SK-N-SH (cell line): ENCODE data around the gene NR2F6. TPM values are rescaled to one million over a fixed set of nuclear protein-coding genes. Genes with fewer than 3 reads are reported as not detected.
A peak's percentile ranks its signal among the peaks of the same experiment; 100 is the strongest.

Experiments
- CTCF ChIA-PET: fragments of 300-600, 350-600 bp; formaldehyde crosslinking; extraction: SDS; loops from one replicate; lab custom pipeline; 2021; lab: Yijun Ruan, JAX
- POLR2A ChIA-PET: fragments of 350-600 bp; sonication (Branson Sonifier 250); formaldehyde crosslinking; extraction: SDS; loops from one replicate; lab custom pipeline; 2020; ENCODE audit warnings: antibody characterized with exemption, inconsistent platforms; lab: Yijun Ruan, JAX
- DNase-seq: peaks from one replicate; pipeline ENCODE4 v3.0.0; 2012
- H2AFZ ChIP-seq: fragments of 200-600 bp; sonication (generic); 2 replicates; pipeline ENCODE4 v1.8.1; 2016; ENCODE audit warnings: antibody characterized with exemption, mild to moderate bottlenecking, low read depth
- H3F3A ChIP-seq: fragments of 200-600 bp; sonication (generic); replicated peaks from 2 replicates; pipeline ENCODE3; 2016; ENCODE audit warnings: antibody characterized with exemption, mild to moderate bottlenecking; ENCODE audit not compliant: insufficient read depth
- H3K27ac ChIP-seq, 2 experiments: fragments of 200-500 bp in 1 of 2; fragments of 200-600 bp in 1 of 2; sonication (Bioruptor generic) in 1 of 2; sonication (generic), shearing (Covaris generic) in 1 of 2; 2 replicates each; pipeline versions ENCODE4 v1.5.1 to v1.6.1; 2014 to 2016; ENCODE audit warnings: low read depth in 2 of 2, inconsistent platforms in 1 of 2, low read length in 1 of 2, mild to moderate bottlenecking in 1 of 2, mixed read lengths in 1 of 2
- H3K27me3 ChIP-seq: fragments of 200-600 bp; sonication (generic), shearing (Covaris generic); 2 replicates; pipeline ENCODE4 v1.6.1; 2016; ENCODE audit warnings: mixed run types; ENCODE audit not compliant: insufficient read depth
- H3K36me3 ChIP-seq, 2 experiments: fragments of 200-500 bp in 1 of 2; fragments of 200-600 bp in 1 of 2; sonication (Bioruptor generic) in 1 of 2; sonication (generic) in 1 of 2; replicated peaks in 1 of 2; 2 replicates each; pipeline versions ENCODE3 to v1.5.1; 2014 to 2016; ENCODE audit warnings: low read length in 1 of 2, mild to moderate bottlenecking in 1 of 2; ENCODE audit not compliant: insufficient read depth in 2 of 2, control insufficient read depth in 1 of 2
- H3K4me1 ChIP-seq, 2 experiments: fragments of 200-500 bp in 1 of 2; fragments of 200-600 bp in 1 of 2; sonication (Bioruptor generic) in 1 of 2; sonication (generic), shearing (Covaris generic) in 1 of 2; 2 replicates each; pipeline versions ENCODE4 v1.5.1 to v1.6.1; 2014 to 2016; ENCODE audit warnings: low read depth in 1 of 2, low read length in 1 of 2, mixed run types in 1 of 2; ENCODE audit not compliant: insufficient read depth in 2 of 2, control insufficient read depth in 1 of 2
- H3K4me2 ChIP-seq: fragments of 200-600 bp; sonication (generic), shearing (Covaris generic); 2 replicates; pipeline ENCODE4 v1.6.1; 2017; ENCODE audit warnings: mixed run types
- H3K4me3 ChIP-seq, 2 experiments: fragments of 200-500 bp in 1 of 2; fragments of 200-600 bp in 1 of 2; sonication (Bioruptor generic) in 1 of 2; sonication (generic), shearing (Covaris generic) in 1 of 2; 2 replicates each; pipeline versions ENCODE4 v1.5.1 to v1.8.1; 2014 to 2016; ENCODE audit warnings: low read depth in 2 of 2, inconsistent platforms in 1 of 2, low read length in 1 of 2, mild to moderate bottlenecking in 1 of 2, mixed read lengths in 1 of 2, moderate library complexity in 1 of 2
- H3K79me2 ChIP-seq: fragments of 200-600 bp; sonication (generic); 2 replicates; pipeline ENCODE4 v1.8.1; 2017; ENCODE audit warnings: mild to moderate bottlenecking; ENCODE audit not compliant: insufficient read depth
- H3K9ac ChIP-seq: fragments of 200-600 bp; sonication (generic); 2 replicates; pipeline ENCODE4 v1.6.1; 2017; ENCODE audit warnings: mixed run types
- H3K9me2 ChIP-seq: fragments of 200-600 bp; sonication (generic); 2 replicates; pipeline ENCODE4 v1.6.1; 2017; ENCODE audit warnings: mixed run types
- H3K9me3 ChIP-seq: fragments of 200-600 bp; sonication (generic); 2 replicates; pipeline ENCODE4 v1.6.1; 2017; ENCODE audit warnings: mixed run types, mild to moderate bottlenecking, moderate library complexity
- H4K20me1 ChIP-seq: fragments of 200-600 bp; sonication (generic); 2 replicates; pipeline ENCODE4 v1.6.1; 2017; ENCODE audit warnings: mild to moderate bottlenecking, mixed run types; ENCODE audit not compliant: insufficient read depth
- CHD2 ChIP-seq: fragments of 150-350 bp; IDR thresholded peaks from 2 replicates; pipeline ENCODE4 v1.6.1; 2018; ENCODE audit warnings: low read length; ENCODE audit not compliant: partially characterized antibody
- ELF1 ChIP-seq: IDR thresholded peaks from 2 replicates; pipeline ENCODE4 v1.4.0; 2012
- GATA2 ChIP-seq: sonication (generic); formaldehyde crosslinking; IDR thresholded peaks from 2 replicates; pipeline ENCODE4 v1.5.0; 2020; ENCODE audit warnings: mild to moderate bottlenecking, missing genetic modification reagents
- MXI1 ChIP-seq: IDR thresholded peaks from 2 replicates; pipeline ENCODE4 v1.6.1; 2012; ENCODE audit warnings: mild to moderate bottlenecking, low read depth, low read length, improper control_type of control experiment
- NFIC ChIP-seq: IDR thresholded peaks from 2 replicates; pipeline ENCODE4 v1.4.0; 2012; ENCODE audit warnings: borderline replicate concordance
- RAD21 ChIP-seq: IDR thresholded peaks from 2 replicates; pipeline ENCODE4 v1.6.1; 2012; ENCODE audit warnings: mild to moderate bottlenecking, low read length
- RFX5 ChIP-seq: IDR thresholded peaks from 2 replicates; pipeline ENCODE4 v1.6.1; 2012; ENCODE audit warnings: mild to moderate bottlenecking, improper control_type of control experiment, low read length
- SIN3A ChIP-seq: IDR thresholded peaks from 2 replicates; pipeline ENCODE4 v1.6.1; 2012; ENCODE audit warnings: low read depth, mild to moderate bottlenecking, low read length, moderate library complexity, borderline replicate concordance
- SMC3 ChIP-seq: IDR thresholded peaks from 2 replicates; pipeline ENCODE4 v1.6.1; 2012; ENCODE audit warnings: low read depth, low read length, improper control_type of control experiment
- TAF1 ChIP-seq: IDR thresholded peaks from 2 replicates; pipeline ENCODE4 v1.6.1; 2012; ENCODE audit warnings: low read depth, mild to moderate bottlenecking, low read length, moderate library complexity, borderline replicate concordance
- TCF12 ChIP-seq: IDR thresholded peaks from 2 replicates; pipeline ENCODE4 v1.4.0; 2012
- YY1 ChIP-seq: IDR thresholded peaks from 2 replicates; pipeline ENCODE4 v1.4.0; 2012; ENCODE audit warnings: low read depth, mild to moderate bottlenecking
- WGBS: methylation state at CpG from one replicate; pipeline ENCODE4 v1.1.6; 2017; ENCODE audit warnings: low lambda C conversion rate; 5-methylcytosine and 5-hydroxymethylcytosine counted together
- polyA plus RNA-seq, 3 experiments: library from polyadenylated mRNA; depleted of rRNA; stranded (reverse); fragments of >200 nt; gene quantifications; 2 replicates each; pipeline ENCODE4 v1.2.3, GENCODE V29; 2012
- TF ChIP-seq, protein P1 (sequence below): fragments of 200-600 bp; sonication (generic); IDR thresholded peaks from 2 replicates; pipeline ENCODE4 v1.6.1; 2017; ENCODE audit warnings: antibody characterized with exemption, mild to moderate bottlenecking, moderate library complexity
- TF ChIP-seq, protein P2 (sequence below): IDR thresholded peaks from 2 replicates; pipeline ENCODE4 v1.4.0; 2012; ENCODE audit warnings: low read depth
- TF ChIP-seq, protein P3 (sequence below): fragments of 150-350 bp; IDR thresholded peaks from 2 replicates; pipeline ENCODE4 v1.6.1; 2017; ENCODE audit warnings: antibody characterized with exemption, low read length, low read depth, borderline replicate concordance

NR2F6 gene
- polyA plus RNA-seq, 1 of the 3 experiments (the other 2 are of a cell fraction), result 37.3 TPM

DNA sequence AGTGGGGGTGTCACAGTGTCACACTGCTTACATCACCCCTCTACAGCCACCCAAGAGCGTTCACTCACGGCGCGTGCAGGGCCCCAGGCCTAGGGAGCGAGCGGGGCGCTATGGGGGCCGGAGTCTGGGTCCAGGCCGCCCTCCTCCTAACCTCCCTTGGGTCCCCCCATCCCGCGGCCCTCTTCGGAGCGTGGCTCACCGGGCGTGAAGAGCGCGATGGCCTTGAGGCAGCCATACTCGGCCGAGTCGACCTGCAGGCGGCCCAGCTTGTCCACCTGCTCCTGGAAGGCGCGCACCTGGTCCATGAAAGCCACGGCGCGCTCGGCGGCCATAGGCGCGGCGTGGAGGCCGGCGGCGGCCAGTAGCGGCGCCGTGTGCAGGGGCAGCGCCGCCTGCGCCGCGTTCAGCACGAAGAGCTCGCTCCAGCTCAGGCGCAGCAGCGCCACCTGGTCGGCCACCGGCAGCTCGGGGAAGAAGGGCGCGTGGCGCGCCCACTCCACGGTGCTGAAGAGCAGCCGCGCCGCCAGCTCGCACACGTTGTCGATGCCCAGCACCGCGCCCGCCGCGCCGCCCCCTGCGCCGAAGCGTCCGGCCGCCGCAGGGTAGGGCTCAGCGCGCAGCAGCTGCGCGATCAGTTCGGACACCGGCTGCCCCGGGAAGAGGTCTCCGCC lies 10.3 kb downstream of the NR2F6 start:
- Histone ChIP-seq H3K4me2 (peak overlapping the region; percentile 97), H3K27me3 (no peaks in the 10 kb centered on the region), H3K36me3 (peaks cover 13 to 19% of the 10 kb centered on the region in 2 experiments), H3K9ac (peak overlapping the region; percentile 34; the same call in 1 of the 2 replicates), H3K27ac (peak overlapping the region; percentile 39 to 83), H2AFZ (no peak overlapping the region), H3K9me3 (no peaks in the 10 kb centered on the region), H3K4me1 (peaks cover 13 to 22% of the 10 kb centered on the region in 2 experiments; a peak in 3 of 4 replicates), H3K4me3 (peak overlapping the region; percentile 53 to 70), H3F3A (peaks cover 21% of the 10 kb centered on the region), H4K20me1 (peaks cover 17% of the 10 kb centered on the region), H3K9me2 (no peaks in the 10 kb centered on the region), H3K79me2 (peaks cover 62% of the 10 kb centered on the region)
- CTCF ChIA-PET, result interaction anchor here (0.7 to 4.4 kb wide), 8 partner anchors 9 to 164 kb away, joined by 3 to 29 read pairs (median 4); partner anchors contain the start of genes ANKLE1, OCEL1 and USE1
- TF ChIP-seq SIN3A (peak; percentile 63; the same call in 1 of the 2 replicates), MXI1 (peak; percentile 91), RAD21 (peak; percentile 56), SMC3 (peak; percentile 37), CHD2 (no peak), YY1 (0 out of 2 replicates have a peak, but pooled peaks have one; percentile 55), TAF1 (peak; percentile 5; the same call in 1 of the 2 replicates), NFIC (no peak), ELF1 (no peak), GATA2 (CRISPR knock-in tag) (no peak)
- TF ChIP-seq, protein P1, sequence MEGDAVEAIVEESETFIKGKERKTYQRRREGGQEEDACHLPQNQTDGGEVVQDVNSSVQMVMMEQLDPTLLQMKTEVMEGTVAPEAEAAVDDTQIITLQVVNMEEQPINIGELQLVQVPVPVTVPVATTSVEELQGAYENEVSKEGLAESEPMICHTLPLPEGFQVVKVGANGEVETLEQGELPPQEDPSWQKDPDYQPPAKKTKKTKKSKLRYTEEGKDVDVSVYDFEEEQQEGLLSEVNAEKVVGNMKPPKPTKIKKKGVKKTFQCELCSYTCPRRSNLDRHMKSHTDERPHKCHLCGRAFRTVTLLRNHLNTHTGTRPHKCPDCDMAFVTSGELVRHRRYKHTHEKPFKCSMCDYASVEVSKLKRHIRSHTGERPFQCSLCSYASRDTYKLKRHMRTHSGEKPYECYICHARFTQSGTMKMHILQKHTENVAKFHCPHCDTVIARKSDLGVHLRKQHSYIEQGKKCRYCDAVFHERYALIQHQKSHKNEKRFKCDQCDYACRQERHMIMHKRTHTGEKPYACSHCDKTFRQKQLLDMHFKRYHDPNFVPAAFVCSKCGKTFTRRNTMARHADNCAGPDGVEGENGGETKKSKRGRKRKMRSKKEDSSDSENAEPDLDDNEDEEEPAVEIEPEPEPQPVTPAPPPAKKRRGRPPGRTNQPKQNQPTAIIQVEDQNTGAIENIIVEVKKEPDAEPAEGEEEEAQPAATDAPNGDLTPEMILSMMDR, result peak; percentile 49
- TF ChIP-seq, protein P2, sequence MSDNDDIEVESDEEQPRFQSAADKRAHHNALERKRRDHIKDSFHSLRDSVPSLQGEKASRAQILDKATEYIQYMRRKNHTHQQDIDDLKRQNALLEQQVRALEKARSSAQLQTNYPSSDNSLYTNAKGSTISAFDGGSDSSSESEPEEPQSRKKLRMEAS, result peak; percentile 63
- POLR2A ChIA-PET, result interaction anchor here (0.8 to 2.4 kb wide), 3 partner anchors 9 to 20 kb away, joined by 5 to 12 read pairs (median 12); partner anchors contain the start of genes OCEL1 and USE1
- WGBS, result 0% methylated on average over 8 of the region's 80 CpGs
- DNase-seq, result peak; percentile 71

DNA sequence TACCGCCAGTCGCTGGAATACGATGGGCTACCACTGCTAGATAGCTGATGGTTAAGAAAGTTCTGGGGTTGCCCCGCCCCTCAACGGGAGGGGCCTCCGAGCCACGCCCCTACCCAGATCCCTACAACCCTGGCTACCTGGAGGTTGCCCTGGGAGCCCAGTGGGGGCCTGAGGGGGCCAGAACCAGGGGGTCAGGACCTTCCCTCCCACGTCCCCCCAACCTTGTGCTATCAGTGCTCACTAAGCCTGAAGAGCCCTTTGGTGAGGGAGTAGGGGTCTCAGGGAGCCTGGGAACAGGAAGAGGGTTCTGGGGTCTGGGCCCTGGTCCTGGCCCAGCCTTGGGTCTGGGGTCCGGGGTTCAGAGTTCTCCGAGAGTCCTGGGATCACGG lies 10.8 kb downstream of the NR2F6 start:
- H3K27ac ChIP-seq, result peak overlapping the region; percentile 39 to 83; a peak in 3 of 4 replicates
- H3K9ac ChIP-seq, result peak overlapping the region; percentile 34; the same call in 1 of the 2 replicates
- H3K4me2 ChIP-seq, result peak overlapping the region; percentile 97
- peak; percentile 86 for DNase-seq
- no peaks in the 10 kb centered on the region for H3K27me3 ChIP-seq
- peak overlapping the region; percentile 53 to 70 for H3K4me3 ChIP-seq
- TF ChIP-seq GATA2 (CRISPR knock-in tag), result no peak
- TF ChIP-seq MXI1, result no peak
- TF ChIP-seq RFX5, result no peak
- TF ChIP-seq, protein P3, sequence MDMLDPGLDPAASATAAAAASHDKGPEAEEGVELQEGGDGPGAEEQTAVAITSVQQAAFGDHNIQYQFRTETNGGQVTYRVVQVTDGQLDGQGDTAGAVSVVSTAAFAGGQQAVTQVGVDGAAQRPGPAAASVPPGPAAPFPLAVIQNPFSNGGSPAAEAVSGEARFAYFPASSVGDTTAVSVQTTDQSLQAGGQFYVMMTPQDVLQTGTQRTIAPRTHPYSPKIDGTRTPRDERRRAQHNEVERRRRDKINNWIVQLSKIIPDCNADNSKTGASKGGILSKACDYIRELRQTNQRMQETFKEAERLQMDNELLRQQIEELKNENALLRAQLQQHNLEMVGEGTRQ, result no peak
- no peak for TF ChIP-seq TCF12
- POLR2A ChIA-PET, result interaction anchor here (0.8 to 2.4 kb wide), 3 partner anchors 9 to 20 kb away, joined by 5 to 12 read pairs (median 12); partner anchors contain the start of genes OCEL1 and USE1
- CTCF ChIA-PET, result interaction anchor here (0.6 to 4.4 kb wide), 6 partner anchors 8 to 164 kb away, joined by 3 to 29 read pairs (median 6); partner anchors contain the start of genes ANKLE1, OCEL1 and USE1
- no peaks in the 10 kb centered on the region for H3K9me2 ChIP-seq
- H3K9me3 ChIP-seq, result no peaks in the 10 kb centered on the region
- WGBS, result 17% methylated on average over 9 of the region's 11 CpGs
- H4K20me1 ChIP-seq, result peaks cover 17% of the 10 kb centered on the region
- no peak overlapping the region for H2AFZ ChIP-seq
- peaks cover 57% of the 10 kb centered on the region for H3K79me2 ChIP-seq
- peaks cover 13 to 21% of the 10 kb centered on the region in 2 experiments; a peak in 3 of 4 replicates for H3K4me1 ChIP-seq
- H3F3A ChIP-seq, result peaks cover 19% of the 10 kb centered on the region
- H3K36me3 ChIP-seq, result peaks cover 12 to 23% of the 10 kb centered on the region in 2 experiments
